Measurements from ENCODE around the gene MORC3.

DNA sequence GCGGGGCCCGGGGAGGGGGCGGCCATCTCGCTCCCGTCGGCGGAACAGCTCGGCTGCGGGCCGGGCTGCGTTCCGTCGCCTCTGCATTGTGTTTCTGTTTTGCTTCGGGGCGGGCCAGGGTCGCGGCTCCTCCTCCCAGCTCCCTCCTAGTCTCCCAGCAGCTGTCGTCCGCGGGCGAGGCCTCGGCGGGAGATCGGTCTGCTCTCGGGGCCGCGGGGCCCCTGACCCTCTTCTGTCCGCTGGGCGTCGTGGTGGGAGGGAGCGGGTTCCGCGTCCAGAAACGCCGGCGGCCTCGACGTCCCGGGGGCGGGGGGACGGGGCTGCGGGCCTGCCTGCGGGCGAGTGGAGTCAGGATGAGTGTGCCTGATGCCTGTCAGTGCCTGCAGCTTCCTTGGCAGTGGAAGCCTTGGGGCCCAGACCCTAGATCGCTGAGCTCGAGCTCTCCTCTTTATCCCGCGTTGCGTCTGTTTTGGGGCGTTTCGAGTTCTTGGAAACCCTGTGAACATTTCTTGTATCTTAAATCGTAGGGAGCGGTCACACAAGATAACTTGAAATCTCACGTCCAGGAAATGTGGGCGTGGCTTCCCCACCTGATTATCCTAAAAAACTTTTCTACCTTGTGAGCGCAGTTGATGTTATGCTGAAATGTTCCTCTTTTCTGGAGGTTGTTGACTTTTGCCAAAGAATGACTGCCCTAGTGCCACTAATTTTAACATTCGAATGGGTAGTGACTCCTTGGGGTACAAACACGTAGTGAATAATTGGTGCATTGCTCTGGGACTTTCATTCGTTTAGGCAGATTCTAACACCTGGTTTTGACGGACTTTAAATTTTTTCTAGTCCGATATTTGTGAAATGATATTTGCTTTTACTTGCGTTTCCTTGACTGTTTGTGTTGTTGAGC lies 676 bp downstream of the MORC3 start:
- peak in 1 of 2 donors; percentile 25 for TF ChIP-seq POLR2A (IDR thresholded peaks at IDR 0.05)
- TF ChIP-seq, protein P1, sequence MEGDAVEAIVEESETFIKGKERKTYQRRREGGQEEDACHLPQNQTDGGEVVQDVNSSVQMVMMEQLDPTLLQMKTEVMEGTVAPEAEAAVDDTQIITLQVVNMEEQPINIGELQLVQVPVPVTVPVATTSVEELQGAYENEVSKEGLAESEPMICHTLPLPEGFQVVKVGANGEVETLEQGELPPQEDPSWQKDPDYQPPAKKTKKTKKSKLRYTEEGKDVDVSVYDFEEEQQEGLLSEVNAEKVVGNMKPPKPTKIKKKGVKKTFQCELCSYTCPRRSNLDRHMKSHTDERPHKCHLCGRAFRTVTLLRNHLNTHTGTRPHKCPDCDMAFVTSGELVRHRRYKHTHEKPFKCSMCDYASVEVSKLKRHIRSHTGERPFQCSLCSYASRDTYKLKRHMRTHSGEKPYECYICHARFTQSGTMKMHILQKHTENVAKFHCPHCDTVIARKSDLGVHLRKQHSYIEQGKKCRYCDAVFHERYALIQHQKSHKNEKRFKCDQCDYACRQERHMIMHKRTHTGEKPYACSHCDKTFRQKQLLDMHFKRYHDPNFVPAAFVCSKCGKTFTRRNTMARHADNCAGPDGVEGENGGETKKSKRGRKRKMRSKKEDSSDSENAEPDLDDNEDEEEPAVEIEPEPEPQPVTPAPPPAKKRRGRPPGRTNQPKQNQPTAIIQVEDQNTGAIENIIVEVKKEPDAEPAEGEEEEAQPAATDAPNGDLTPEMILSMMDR (IDR thresholded peaks at IDR 0.05): peak in 1 of 6 experiments; percentile 10
